ENCODE measurements around the gene MARCHF10.

- TF ChIP-seq POLR2A (IDR thresholded peaks at IDR 0.05; ENCODE audit: low read depth, low read length): no peak
- no peak for TF ChIP-seq CTCF (conservative IDR thresholded peaks at IDR 0.05; ENCODE audit: low read depth, low read length)
- TF ChIP-seq RFX5 (IDR thresholded peaks at IDR 0.05; ENCODE audit: low read depth, low read length): no peak
- no peak for TF ChIP-seq CEBPB (IDR thresholded peaks at IDR 0.05; ENCODE audit: low read depth, low read length)
- no peak for TF ChIP-seq RAD21 (IDR thresholded peaks at IDR 0.05; ENCODE audit: low read length)
- TF ChIP-seq FOS (IDR thresholded peaks at IDR 0.05; ENCODE audit: low read depth, low read length): no peak
- no peak for TF ChIP-seq MXI1 (IDR thresholded peaks at IDR 0.05; ENCODE audit: borderline replicate concordance, low read depth, low read length)
- TF ChIP-seq SMC3 (IDR thresholded peaks at IDR 0.05; ENCODE audit: low read depth, low read length): no peak
- no peak for TF ChIP-seq MAZ (IDR thresholded peaks at IDR 0.05; ENCODE audit: borderline replicate concordance, low read depth, low read length)
- TF ChIP-seq ELK1 (IDR thresholded peaks at IDR 0.05; ENCODE audit: borderline replicate concordance, low read depth, low read length): no peak
- TF ChIP-seq MAFK (IDR thresholded peaks at IDR 0.05; ENCODE audit: low read depth, low read length): no peak
- no peak for TF ChIP-seq USF2 (IDR thresholded peaks at IDR 0.05; ENCODE audit: low read depth, low read length)
Observed at GRCh38 chr17:62808576-62808970, 459 bp upstream of the MARCHF10 start.

Measured in IMR-90 (cell line).